ENCODE results near the gene THEM5.
"Not testable (repeated sequence)": the region's sequence is repeated elsewhere in the genome, so short reads cannot be mapped to it uniquely, and the experiment has no call there.

Gene THEM5

DNA sequence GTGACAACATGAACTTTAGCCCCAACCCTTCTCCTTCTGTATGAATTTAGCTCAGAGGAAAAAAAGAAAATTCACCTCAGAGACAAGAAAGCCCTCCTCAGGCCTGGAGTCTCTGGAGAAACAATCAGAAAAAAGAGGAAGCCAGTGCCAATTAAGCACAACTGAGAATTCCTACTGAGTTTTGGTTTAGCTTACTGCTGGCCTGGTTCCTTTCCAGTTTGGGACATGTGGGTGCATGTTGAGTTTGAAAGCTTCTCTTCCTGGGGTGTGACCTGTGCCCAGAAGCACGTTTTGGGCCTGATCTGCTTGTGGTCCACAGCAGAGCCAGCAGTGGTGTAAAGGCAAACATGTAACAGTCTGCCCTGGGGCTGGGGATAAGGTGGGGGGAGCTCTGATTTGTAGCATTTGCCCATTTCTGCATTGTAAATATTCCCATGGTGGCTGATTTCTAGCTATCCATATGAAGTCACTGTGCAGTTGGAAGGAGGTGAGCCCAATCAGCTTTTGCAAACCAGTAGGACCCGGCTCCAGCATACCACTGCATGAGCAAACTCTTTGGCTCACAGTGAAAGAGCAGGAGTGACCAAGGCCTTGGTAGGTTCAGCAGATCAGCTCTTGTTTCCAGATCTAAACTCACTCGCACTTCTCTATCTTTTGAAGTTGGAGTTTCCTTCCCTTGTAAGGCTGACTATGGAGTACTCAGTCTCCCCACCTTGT is 4.7 kb upstream of the THEM5 start:
- Histone ChIP-seq H3K36me3 (ENCODE audit: insufficient read depth, low read length) (no peaks in the 10 kb centered on the region), H3K4me1 (ENCODE audit: insufficient read depth, low read length) (no peaks in the 10 kb centered on the region), H3K79me2 (ENCODE audit: insufficient read depth, low read length) (no peaks in the 10 kb centered on the region), H3K4me2 (ENCODE audit: insufficient read depth, low read length) (no peak overlapping the region), H3K9me3 (ENCODE audit: insufficient read depth, low read length, severe bottlenecking) (no peaks in the 10 kb centered on the region), H4K20me1 (ENCODE audit: insufficient read depth, low read length) (no peaks in the 10 kb centered on the region), H2AFZ (ENCODE audit: low read depth, low read length) (no peak overlapping the region), H3K4me3 (ENCODE audit: low read depth in 1 of 2, low read length in 2 of 2) (no peak overlapping the region), H3K27me3 (ENCODE audit: insufficient read depth, low read length, poor library complexity) (peaks cover 4% of the 10 kb centered on the region), H3K9ac (ENCODE audit: low read depth, low read length) (no peak overlapping the region), H3K27ac (ENCODE audit: low read length) (no peak overlapping the region)
- no peak for ATAC-seq (ENCODE audit: insufficient read depth, low read depth)
- no peak for TF ChIP-seq EZH2 (IDR thresholded peaks at IDR 0.05; ENCODE audit: borderline replicate concordance, low read depth, low read length, severe bottlenecking)
- TF ChIP-seq, protein P1, sequence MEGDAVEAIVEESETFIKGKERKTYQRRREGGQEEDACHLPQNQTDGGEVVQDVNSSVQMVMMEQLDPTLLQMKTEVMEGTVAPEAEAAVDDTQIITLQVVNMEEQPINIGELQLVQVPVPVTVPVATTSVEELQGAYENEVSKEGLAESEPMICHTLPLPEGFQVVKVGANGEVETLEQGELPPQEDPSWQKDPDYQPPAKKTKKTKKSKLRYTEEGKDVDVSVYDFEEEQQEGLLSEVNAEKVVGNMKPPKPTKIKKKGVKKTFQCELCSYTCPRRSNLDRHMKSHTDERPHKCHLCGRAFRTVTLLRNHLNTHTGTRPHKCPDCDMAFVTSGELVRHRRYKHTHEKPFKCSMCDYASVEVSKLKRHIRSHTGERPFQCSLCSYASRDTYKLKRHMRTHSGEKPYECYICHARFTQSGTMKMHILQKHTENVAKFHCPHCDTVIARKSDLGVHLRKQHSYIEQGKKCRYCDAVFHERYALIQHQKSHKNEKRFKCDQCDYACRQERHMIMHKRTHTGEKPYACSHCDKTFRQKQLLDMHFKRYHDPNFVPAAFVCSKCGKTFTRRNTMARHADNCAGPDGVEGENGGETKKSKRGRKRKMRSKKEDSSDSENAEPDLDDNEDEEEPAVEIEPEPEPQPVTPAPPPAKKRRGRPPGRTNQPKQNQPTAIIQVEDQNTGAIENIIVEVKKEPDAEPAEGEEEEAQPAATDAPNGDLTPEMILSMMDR (IDR thresholded peaks at IDR 0.05; ENCODE audit: borderline replicate concordance, extremely low read depth, low read length, poor library complexity, severe bottlenecking): no peak
- DNase-seq: no peak

DNA sequence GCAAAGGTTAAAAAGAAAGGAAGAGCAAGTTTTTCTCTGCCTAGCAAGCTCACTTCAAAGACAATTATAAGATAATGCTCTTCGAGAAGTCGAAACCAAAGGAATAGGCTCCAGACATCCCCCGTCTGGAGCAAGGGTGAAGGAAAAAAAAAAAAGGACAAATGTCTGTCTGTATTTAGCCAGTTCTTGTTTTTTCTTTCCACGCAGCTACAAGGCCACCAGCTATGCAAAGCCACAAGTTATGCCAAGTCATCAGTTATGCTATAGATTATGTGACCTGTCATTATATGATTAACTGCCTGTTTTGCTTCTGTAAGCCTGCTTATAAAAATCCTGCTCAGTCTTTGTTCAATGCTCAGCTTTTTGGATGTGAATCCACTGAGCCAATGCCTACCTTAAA is 2.4 kb upstream of the THEM5 start:
- H2AFZ ChIP-seq (ENCODE audit: low read depth, low read length): no peak overlapping the region
- H3K79me2 ChIP-seq (ENCODE audit: insufficient read depth, low read length): no peaks in the 10 kb centered on the region
- no peak for DNase-seq
- TF ChIP-seq, protein P1 (IDR thresholded peaks at IDR 0.05; ENCODE audit: borderline replicate concordance, extremely low read depth, low read length, poor library complexity, severe bottlenecking): no peak
- no peak for TF ChIP-seq EZH2 (IDR thresholded peaks at IDR 0.05; ENCODE audit: borderline replicate concordance, low read depth, low read length, severe bottlenecking)
- H3K4me2 ChIP-seq (ENCODE audit: insufficient read depth, low read length): no peak overlapping the region
- H3K27me3 ChIP-seq (ENCODE audit: insufficient read depth, low read length, poor library complexity): no peaks in the 10 kb centered on the region
- H3K4me3 ChIP-seq (ENCODE audit: low read depth in 1 of 2, low read length in 2 of 2): no peak overlapping the region
- no peak overlapping the region for H3K27ac ChIP-seq (ENCODE audit: low read length)
- H3K9me3 ChIP-seq (ENCODE audit: insufficient read depth, low read length, severe bottlenecking): no peaks in the 10 kb centered on the region
- no peaks in the 10 kb centered on the region for H4K20me1 ChIP-seq (ENCODE audit: insufficient read depth, low read length)
- ATAC-seq (ENCODE audit: insufficient read depth, low read depth): no peak
- H3K4me1 ChIP-seq (ENCODE audit: insufficient read depth, low read length): no peaks in the 10 kb centered on the region
- H3K36me3 ChIP-seq (ENCODE audit: insufficient read depth, low read length): no peaks in the 10 kb centered on the region
- H3K9ac ChIP-seq (ENCODE audit: low read depth, low read length): no peak overlapping the region

DNA sequence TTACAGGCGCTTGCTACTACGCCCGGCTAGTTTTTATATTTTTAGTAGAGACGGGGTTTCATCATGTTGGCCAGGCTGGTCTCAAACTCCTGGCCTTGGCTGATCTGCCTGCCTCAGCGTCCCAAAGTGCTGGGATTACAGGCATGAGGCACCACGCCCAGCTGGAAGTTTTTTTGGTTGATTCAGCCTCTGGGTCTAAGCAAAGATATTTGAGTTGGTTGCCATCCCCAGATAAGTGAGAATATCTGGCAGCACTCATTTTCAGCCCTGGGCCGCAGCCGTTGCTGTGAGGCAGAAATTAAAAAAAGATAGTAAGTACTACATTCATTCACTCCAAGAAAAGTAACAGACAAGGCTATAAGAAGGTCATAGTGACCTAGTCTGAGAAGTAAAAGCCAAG is 2.0 kb upstream of the THEM5 start:
- not testable (repeated sequence) for H3K9ac ChIP-seq (ENCODE audit: low read depth, low read length); ATAC-seq (ENCODE audit: insufficient read depth, low read depth)

DNA sequence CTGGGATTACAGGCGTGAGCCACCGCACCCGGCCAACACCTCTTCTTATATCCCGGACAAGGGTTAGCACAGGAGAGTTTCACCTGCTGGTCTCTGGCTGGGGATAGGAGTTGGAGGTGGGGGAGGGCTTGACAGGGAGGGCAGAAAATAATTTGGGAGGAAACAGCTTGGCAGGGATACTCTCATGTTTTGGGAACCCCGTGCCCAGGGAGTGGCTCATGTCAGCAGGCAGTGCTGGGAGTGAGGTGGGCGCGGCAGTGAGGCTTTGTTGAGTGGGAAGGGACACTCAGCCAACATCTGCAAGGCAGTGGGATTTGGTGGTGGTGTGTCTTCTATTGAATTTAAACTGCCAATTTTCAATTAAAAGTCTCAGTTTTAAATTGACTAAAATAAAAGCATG is 1.1 kb upstream of the THEM5 start:
- Histone ChIP-seq H3K4me3 (ENCODE audit: low read depth in 1 of 2, low read length in 2 of 2) (no peak overlapping the region), H3K79me2 (ENCODE audit: insufficient read depth, low read length) (no peaks in the 10 kb centered on the region), H3K36me3 (ENCODE audit: insufficient read depth, low read length) (no peaks in the 10 kb centered on the region), H3K9ac (ENCODE audit: low read depth, low read length) (no peak overlapping the region), H3K4me1 (ENCODE audit: insufficient read depth, low read length) (no peaks in the 10 kb centered on the region), H3K4me2 (ENCODE audit: insufficient read depth, low read length) (no peak overlapping the region), H3K27ac (ENCODE audit: low read length) (no peak overlapping the region), H3K27me3 (ENCODE audit: insufficient read depth, low read length, poor library complexity) (no peaks in the 10 kb centered on the region), H3K9me3 (ENCODE audit: insufficient read depth, low read length, severe bottlenecking) (no peaks in the 10 kb centered on the region), H2AFZ (ENCODE audit: low read depth, low read length) (no peak overlapping the region), H4K20me1 (ENCODE audit: insufficient read depth, low read length) (no peaks in the 10 kb centered on the region)
- ATAC-seq (ENCODE audit: insufficient read depth, low read depth): no peak
- DNase-seq: no peak
- TF ChIP-seq, protein P1 (IDR thresholded peaks at IDR 0.05; ENCODE audit: borderline replicate concordance, extremely low read depth, low read length, poor library complexity, severe bottlenecking): no peak
- no peak for TF ChIP-seq EZH2 (IDR thresholded peaks at IDR 0.05; ENCODE audit: borderline replicate concordance, low read depth, low read length, severe bottlenecking)

More for the DNA sequence above, 2.0 kb upstream of the THEM5 start:
- H3K27me3 ChIP-seq (ENCODE audit: insufficient read depth, low read length, poor library complexity); H3K79me2 ChIP-seq (ENCODE audit: insufficient read depth, low read length); H3K9me3 ChIP-seq (ENCODE audit: insufficient read depth, low read length, severe bottlenecking); H3K4me2 ChIP-seq (ENCODE audit: insufficient read depth, low read length); H4K20me1 ChIP-seq (ENCODE audit: insufficient read depth, low read length); H3K27ac ChIP-seq (ENCODE audit: low read length); H3K36me3 ChIP-seq (ENCODE audit: insufficient read depth, low read length); H3K4me3 ChIP-seq (ENCODE audit: low read depth in 1 of 2, low read length in 2 of 2); H3K4me1 ChIP-seq (ENCODE audit: insufficient read depth, low read length); H2AFZ ChIP-seq (ENCODE audit: low read depth, low read length); DNase-seq: not testable (repeated sequence)
